Upper lobe of left lung (tissue), 4 donors: ENCODE data around the gene TMEM238.

ENCODE experiments used
- POLR2A ChIP-seq, 4 donors: fragments of 450-650 bp; IDR thresholded peaks; one replicate each; pipeline ENCODE4 v1.5.1; 2016 to 2017; ENCODE audit warnings: antibody characterized with exemption in 4 of 4, mild to moderate bottlenecking in 2 of 4
- POLR2AphosphoS5 ChIP-seq, 2 donors: sonication (generic); formaldehyde crosslinking; IDR thresholded peaks; one replicate each; pipeline ENCODE4 v1.5.1; 2017; ENCODE audit warnings: antibody characterized with exemption in 2 of 2
- TF ChIP-seq, protein P1 (sequence below), 6 experiments: fragments of 450-650 bp in 4 of 6; fragments of 200-600 bp in 2 of 6; sonication (generic) in 2 of 6; IDR thresholded peaks; one replicate each; pipeline ENCODE4 v1.5.1; 2016 to 2019; ENCODE audit warnings: antibody characterized with exemption in 6 of 6

DNA sequence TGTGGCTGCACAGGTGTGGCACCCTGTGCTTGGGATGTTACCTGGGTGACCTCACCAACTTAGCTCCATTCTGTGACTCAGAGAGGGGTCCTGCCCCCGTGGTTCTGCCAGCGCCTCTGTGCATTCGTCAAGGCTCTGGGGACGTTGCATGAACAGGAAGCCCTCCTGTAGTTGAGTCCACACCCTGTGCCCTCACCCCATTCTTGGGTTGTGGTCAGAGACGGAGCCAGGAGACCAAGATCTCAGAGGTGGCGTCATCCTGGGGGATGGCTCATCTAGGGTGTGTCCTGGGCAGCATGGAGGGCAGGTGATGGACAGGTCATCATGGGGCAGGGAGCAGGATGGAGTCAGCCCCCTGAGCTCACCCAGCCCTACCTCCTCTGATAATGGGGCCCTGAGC is 32.1 kb downstream of the TMEM238 start:
- TF ChIP-seq, protein P1, sequence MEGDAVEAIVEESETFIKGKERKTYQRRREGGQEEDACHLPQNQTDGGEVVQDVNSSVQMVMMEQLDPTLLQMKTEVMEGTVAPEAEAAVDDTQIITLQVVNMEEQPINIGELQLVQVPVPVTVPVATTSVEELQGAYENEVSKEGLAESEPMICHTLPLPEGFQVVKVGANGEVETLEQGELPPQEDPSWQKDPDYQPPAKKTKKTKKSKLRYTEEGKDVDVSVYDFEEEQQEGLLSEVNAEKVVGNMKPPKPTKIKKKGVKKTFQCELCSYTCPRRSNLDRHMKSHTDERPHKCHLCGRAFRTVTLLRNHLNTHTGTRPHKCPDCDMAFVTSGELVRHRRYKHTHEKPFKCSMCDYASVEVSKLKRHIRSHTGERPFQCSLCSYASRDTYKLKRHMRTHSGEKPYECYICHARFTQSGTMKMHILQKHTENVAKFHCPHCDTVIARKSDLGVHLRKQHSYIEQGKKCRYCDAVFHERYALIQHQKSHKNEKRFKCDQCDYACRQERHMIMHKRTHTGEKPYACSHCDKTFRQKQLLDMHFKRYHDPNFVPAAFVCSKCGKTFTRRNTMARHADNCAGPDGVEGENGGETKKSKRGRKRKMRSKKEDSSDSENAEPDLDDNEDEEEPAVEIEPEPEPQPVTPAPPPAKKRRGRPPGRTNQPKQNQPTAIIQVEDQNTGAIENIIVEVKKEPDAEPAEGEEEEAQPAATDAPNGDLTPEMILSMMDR (IDR thresholded peaks at IDR 0.05): no peak
- TF ChIP-seq POLR2A (IDR thresholded peaks at IDR 0.05) (no peak), POLR2AphosphoS5 (IDR thresholded peaks at IDR 0.05) (no peak)
